ENCODE results near the gene DCC. TPM values are rescaled to one million over a fixed set of nuclear protein-coding genes. Genes with fewer than 3 reads are reported as not detected.

DCC gene
- total and polyA plus RNA-seq, 2 experiments from 2014 or later, result 0.53 to 0.73 TPM

DNA sequence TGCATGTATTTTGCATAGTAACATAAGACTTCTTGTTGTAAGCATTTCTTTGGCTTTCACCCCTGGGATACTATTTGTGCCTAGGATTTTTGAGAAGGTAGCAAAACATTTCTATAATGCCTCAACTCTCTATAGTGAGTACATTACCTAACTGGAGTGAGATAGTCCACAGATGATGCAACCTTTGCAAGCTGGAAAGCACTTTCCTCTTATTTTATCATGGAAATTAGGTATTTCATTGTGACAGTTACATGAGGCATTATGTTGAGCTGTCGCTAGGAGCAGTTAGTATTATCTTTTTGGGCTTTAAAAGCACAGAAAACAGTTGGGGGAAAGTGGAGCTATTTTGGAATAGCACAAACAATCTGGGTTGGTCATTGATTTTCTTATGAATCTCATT lies 786.2 kb downstream of the DCC start:
- no peaks in the 10 kb centered on the region for H3K27me3 ChIP-seq (ENCODE audit: insufficient read depth)
- H3K4me2 ChIP-seq, result peak overlapping the region; percentile 7; the same call in 1 of the 2 replicates
- Mint-ChIP-seq H3K27me3 (ENCODE audit: insufficient read depth, low read depth, poor library complexity) (no peaks in the 10 kb centered on the region), H3K36me3 (ENCODE audit: low read depth) (no peaks in the 10 kb centered on the region), H3K9me3 (no peaks in the 10 kb centered on the region), H3K4me3 (no peak overlapping the region), H3K4me1 (peaks cover 16% of the 10 kb centered on the region), H3K27ac (peak overlapping the region; percentile 76)
- no peak overlapping the region for H3K4me3 ChIP-seq
- peaks cover 6% of the 10 kb centered on the region; the same call in 1 of the 2 replicates for H3K9me2 ChIP-seq (ENCODE audit: insufficient read depth)
- no peaks in the 10 kb centered on the region for H3F3A ChIP-seq (replicated peaks; ENCODE audit: low read depth)
- DNase-seq (ENCODE audit: low spot score) (peak; percentile 8), ATAC-seq (no peak)
- peak; percentile 23; the same call in 1 of the 2 replicates for TF ChIP-seq NANOG (IDR thresholded peaks at IDR 0.05; ENCODE audit: borderline replicate concordance)
- no peak for TF ChIP-seq JUNB (IDR thresholded peaks at IDR 0.05; ENCODE audit: unreplicated experiment)
- no peaks in the 10 kb centered on the region for H4K20me1 ChIP-seq (replicated peaks; ENCODE audit: insufficient read depth)
- H2AFZ ChIP-seq, result peak overlapping the region; percentile 30; the same call in 1 of the 2 replicates
- no peaks in the 10 kb centered on the region for H3K79me2 ChIP-seq (replicated peaks; ENCODE audit: insufficient read depth)
- H3K36me3 ChIP-seq (ENCODE audit: insufficient read depth), result no peaks in the 10 kb centered on the region
- no peak overlapping the region for H3K27ac ChIP-seq (ENCODE audit: low read depth)
- peaks cover 18% of the 10 kb centered on the region for H3K4me1 ChIP-seq (ENCODE audit: insufficient read depth)

DNA sequence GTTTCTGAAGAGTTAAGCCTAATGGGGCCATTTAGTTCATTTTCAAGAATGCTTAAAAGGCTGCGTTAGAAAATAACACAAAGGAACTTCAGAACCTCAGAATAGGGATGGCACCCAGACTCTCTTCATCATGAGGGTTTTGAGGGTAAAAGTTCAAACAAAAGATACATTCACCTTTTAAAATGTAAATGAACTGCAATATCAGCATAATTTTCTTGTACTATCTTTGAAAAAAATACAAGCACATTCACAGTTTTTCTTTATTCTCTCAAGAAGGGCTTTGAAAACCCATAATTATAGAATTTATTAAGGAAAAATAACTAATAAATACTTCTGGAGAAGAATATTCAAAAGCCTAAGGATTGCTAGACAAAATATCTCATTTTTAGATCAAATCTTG lies 791.0 kb downstream of the DCC start:
- Histone ChIP-seq H3K79me2 (replicated peaks; ENCODE audit: insufficient read depth) (no peaks in the 10 kb centered on the region), H3K36me3 (ENCODE audit: insufficient read depth) (no peaks in the 10 kb centered on the region), H3K9me2 (ENCODE audit: insufficient read depth) (no peaks in the 10 kb centered on the region), H2AFZ (no peak overlapping the region), H3K4me2 (no peak overlapping the region), H3K27me3 (ENCODE audit: insufficient read depth) (no peaks in the 10 kb centered on the region), H3K4me1 (ENCODE audit: insufficient read depth) (peaks cover 16% of the 10 kb centered on the region), H3F3A (replicated peaks; ENCODE audit: low read depth) (no peaks in the 10 kb centered on the region), H3K27ac (ENCODE audit: low read depth) (no peak overlapping the region), H3K4me3 (no peak overlapping the region), H4K20me1 (replicated peaks; ENCODE audit: insufficient read depth) (no peaks in the 10 kb centered on the region)
- Mint-ChIP-seq H3K4me1 (peaks cover 10% of the 10 kb centered on the region), H3K9me3 (no peaks in the 10 kb centered on the region), H3K27ac (no peak overlapping the region), H3K27me3 (ENCODE audit: insufficient read depth, low read depth, poor library complexity) (no peaks in the 10 kb centered on the region), H3K4me3 (no peak overlapping the region), H3K36me3 (ENCODE audit: low read depth) (no peaks in the 10 kb centered on the region)
- no peak for ATAC-seq
- no peak for DNase-seq (ENCODE audit: low spot score)
- TF ChIP-seq ZNF114 (CRISPR knock-in tag; IDR thresholded peaks at IDR 0.05) (no peak), EZH2phosphoT487 (IDR thresholded peaks at IDR 0.05; ENCODE audit: unreplicated experiment) (no peak), CREB1 (CRISPR knock-in tag; IDR thresholded peaks at IDR 0.05; ENCODE audit: low read depth) (no peak), POLR2AphosphoS5 (IDR thresholded peaks at IDR 0.05; ENCODE audit: low read depth) (no peak), NANOG (IDR thresholded peaks at IDR 0.05; ENCODE audit: borderline replicate concordance) (no peak), STAT1 (IDR thresholded peaks at IDR 0.05; ENCODE audit: unreplicated experiment) (no peak), ZNF331 (CRISPR knock-in tag; IDR thresholded peaks at IDR 0.05; ENCODE audit: low read depth) (no peak), EZH2 (IDR thresholded peaks at IDR 0.05; ENCODE audit: low read depth, unreplicated experiment) (no peak)
- TF ChIP-seq, protein P1, sequence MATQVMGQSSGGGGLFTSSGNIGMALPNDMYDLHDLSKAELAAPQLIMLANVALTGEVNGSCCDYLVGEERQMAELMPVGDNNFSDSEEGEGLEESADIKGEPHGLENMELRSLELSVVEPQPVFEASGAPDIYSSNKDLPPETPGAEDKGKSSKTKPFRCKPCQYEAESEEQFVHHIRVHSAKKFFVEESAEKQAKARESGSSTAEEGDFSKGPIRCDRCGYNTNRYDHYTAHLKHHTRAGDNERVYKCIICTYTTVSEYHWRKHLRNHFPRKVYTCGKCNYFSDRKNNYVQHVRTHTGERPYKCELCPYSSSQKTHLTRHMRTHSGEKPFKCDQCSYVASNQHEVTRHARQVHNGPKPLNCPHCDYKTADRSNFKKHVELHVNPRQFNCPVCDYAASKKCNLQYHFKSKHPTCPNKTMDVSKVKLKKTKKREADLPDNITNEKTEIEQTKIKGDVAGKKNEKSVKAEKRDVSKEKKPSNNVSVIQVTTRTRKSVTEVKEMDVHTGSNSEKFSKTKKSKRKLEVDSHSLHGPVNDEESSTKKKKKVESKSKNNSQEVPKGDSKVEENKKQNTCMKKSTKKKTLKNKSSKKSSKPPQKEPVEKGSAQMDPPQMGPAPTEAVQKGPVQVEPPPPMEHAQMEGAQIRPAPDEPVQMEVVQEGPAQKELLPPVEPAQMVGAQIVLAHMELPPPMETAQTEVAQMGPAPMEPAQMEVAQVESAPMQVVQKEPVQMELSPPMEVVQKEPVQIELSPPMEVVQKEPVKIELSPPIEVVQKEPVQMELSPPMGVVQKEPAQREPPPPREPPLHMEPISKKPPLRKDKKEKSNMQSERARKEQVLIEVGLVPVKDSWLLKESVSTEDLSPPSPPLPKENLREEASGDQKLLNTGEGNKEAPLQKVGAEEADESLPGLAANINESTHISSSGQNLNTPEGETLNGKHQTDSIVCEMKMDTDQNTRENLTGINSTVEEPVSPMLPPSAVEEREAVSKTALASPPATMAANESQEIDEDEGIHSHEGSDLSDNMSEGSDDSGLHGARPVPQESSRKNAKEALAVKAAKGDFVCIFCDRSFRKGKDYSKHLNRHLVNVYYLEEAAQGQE (IDR thresholded peaks at IDR 0.05; ENCODE audit: unreplicated experiment), result no peak
- TF ChIP-seq, protein P2, sequence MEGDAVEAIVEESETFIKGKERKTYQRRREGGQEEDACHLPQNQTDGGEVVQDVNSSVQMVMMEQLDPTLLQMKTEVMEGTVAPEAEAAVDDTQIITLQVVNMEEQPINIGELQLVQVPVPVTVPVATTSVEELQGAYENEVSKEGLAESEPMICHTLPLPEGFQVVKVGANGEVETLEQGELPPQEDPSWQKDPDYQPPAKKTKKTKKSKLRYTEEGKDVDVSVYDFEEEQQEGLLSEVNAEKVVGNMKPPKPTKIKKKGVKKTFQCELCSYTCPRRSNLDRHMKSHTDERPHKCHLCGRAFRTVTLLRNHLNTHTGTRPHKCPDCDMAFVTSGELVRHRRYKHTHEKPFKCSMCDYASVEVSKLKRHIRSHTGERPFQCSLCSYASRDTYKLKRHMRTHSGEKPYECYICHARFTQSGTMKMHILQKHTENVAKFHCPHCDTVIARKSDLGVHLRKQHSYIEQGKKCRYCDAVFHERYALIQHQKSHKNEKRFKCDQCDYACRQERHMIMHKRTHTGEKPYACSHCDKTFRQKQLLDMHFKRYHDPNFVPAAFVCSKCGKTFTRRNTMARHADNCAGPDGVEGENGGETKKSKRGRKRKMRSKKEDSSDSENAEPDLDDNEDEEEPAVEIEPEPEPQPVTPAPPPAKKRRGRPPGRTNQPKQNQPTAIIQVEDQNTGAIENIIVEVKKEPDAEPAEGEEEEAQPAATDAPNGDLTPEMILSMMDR (conservative IDR thresholded peaks at IDR 0.05; ENCODE audit: low read depth in 2 of 2), result no peak
- TF ChIP-seq, protein P3, sequence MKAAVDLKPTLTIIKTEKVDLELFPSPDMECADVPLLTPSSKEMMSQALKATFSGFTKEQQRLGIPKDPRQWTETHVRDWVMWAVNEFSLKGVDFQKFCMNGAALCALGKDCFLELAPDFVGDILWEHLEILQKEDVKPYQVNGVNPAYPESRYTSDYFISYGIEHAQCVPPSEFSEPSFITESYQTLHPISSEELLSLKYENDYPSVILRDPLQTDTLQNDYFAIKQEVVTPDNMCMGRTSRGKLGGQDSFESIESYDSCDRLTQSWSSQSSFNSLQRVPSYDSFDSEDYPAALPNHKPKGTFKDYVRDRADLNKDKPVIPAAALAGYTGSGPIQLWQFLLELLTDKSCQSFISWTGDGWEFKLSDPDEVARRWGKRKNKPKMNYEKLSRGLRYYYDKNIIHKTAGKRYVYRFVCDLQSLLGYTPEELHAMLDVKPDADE (IDR thresholded peaks at IDR 0.05), result no peak

Data from GM23338 (cell line).